ENCODE measurements around the gene BMPER.

DNA sequence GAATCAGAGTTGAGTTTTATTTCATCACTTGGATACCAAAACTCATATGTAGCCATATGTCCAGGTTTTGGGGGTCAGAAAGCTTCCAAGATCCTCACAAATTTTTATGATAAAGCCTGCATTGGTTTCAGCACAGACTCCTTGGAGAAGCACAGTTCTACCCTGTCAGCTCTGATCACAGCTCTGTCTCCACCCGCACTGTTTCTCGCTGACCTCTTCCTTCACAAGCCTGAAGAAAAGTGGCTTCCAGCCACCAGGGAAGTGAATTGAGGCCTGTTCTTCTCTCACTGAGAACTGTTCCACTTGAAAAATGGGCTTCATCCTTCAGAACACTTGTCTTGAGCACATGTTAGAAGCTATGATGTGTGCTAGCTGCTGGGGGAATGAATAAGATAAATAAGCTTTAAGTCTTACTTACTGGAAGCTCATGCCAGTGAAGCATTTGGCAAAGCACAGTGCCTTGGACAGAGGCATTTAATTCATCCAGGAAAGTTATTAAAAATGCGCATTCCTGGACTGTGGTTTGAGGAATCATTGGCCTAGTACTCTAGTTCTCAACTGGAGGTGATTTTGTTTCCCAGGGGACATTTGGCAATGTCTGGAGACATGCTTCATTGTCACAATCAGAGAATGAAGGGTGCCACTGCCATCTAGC lies 133.6 kb downstream of the BMPER start:
- TF ChIP-seq, protein P1, sequence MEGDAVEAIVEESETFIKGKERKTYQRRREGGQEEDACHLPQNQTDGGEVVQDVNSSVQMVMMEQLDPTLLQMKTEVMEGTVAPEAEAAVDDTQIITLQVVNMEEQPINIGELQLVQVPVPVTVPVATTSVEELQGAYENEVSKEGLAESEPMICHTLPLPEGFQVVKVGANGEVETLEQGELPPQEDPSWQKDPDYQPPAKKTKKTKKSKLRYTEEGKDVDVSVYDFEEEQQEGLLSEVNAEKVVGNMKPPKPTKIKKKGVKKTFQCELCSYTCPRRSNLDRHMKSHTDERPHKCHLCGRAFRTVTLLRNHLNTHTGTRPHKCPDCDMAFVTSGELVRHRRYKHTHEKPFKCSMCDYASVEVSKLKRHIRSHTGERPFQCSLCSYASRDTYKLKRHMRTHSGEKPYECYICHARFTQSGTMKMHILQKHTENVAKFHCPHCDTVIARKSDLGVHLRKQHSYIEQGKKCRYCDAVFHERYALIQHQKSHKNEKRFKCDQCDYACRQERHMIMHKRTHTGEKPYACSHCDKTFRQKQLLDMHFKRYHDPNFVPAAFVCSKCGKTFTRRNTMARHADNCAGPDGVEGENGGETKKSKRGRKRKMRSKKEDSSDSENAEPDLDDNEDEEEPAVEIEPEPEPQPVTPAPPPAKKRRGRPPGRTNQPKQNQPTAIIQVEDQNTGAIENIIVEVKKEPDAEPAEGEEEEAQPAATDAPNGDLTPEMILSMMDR (tag by site-specific recombination; IDR thresholded peaks at IDR 0.05) = no peak
- TF ChIP-seq YY1 (tag by site-specific recombination; IDR thresholded peaks at IDR 0.05) (no peak), ZBTB1 (tag by site-specific recombination; IDR thresholded peaks at IDR 0.05) (no peak), ZNF585B (tag by site-specific recombination; IDR thresholded peaks at IDR 0.05) (no peak), TCF7L2 (IDR thresholded peaks at IDR 0.05; ENCODE audit: borderline replicate concordance, low read depth, low read length) (no peak), ZNF660 (tag by site-specific recombination; IDR thresholded peaks at IDR 0.05) (no peak), ZEB2 (tag by site-specific recombination; IDR thresholded peaks at IDR 0.05) (no peak), FEZF1 (tag by site-specific recombination; IDR thresholded peaks at IDR 0.05) (no peak)
- TF ChIP-seq, protein P2, sequence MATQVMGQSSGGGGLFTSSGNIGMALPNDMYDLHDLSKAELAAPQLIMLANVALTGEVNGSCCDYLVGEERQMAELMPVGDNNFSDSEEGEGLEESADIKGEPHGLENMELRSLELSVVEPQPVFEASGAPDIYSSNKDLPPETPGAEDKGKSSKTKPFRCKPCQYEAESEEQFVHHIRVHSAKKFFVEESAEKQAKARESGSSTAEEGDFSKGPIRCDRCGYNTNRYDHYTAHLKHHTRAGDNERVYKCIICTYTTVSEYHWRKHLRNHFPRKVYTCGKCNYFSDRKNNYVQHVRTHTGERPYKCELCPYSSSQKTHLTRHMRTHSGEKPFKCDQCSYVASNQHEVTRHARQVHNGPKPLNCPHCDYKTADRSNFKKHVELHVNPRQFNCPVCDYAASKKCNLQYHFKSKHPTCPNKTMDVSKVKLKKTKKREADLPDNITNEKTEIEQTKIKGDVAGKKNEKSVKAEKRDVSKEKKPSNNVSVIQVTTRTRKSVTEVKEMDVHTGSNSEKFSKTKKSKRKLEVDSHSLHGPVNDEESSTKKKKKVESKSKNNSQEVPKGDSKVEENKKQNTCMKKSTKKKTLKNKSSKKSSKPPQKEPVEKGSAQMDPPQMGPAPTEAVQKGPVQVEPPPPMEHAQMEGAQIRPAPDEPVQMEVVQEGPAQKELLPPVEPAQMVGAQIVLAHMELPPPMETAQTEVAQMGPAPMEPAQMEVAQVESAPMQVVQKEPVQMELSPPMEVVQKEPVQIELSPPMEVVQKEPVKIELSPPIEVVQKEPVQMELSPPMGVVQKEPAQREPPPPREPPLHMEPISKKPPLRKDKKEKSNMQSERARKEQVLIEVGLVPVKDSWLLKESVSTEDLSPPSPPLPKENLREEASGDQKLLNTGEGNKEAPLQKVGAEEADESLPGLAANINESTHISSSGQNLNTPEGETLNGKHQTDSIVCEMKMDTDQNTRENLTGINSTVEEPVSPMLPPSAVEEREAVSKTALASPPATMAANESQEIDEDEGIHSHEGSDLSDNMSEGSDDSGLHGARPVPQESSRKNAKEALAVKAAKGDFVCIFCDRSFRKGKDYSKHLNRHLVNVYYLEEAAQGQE (tag by site-specific recombination; IDR thresholded peaks at IDR 0.05) = no peak
- TF ChIP-seq, protein P3, sequence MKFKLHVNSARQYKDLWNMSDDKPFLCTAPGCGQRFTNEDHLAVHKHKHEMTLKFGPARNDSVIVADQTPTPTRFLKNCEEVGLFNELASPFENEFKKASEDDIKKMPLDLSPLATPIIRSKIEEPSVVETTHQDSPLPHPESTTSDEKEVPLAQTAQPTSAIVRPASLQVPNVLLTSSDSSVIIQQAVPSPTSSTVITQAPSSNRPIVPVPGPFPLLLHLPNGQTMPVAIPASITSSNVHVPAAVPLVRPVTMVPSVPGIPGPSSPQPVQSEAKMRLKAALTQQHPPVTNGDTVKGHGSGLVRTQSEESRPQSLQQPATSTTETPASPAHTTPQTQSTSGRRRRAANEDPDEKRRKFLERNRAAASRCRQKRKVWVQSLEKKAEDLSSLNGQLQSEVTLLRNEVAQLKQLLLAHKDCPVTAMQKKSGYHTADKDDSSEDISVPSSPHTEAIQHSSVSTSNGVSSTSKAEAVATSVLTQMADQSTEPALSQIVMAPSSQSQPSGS (tag by site-specific recombination; IDR thresholded peaks at IDR 0.05; ENCODE audit: low read depth) = no peak
- TF ChIP-seq, protein P4, sequence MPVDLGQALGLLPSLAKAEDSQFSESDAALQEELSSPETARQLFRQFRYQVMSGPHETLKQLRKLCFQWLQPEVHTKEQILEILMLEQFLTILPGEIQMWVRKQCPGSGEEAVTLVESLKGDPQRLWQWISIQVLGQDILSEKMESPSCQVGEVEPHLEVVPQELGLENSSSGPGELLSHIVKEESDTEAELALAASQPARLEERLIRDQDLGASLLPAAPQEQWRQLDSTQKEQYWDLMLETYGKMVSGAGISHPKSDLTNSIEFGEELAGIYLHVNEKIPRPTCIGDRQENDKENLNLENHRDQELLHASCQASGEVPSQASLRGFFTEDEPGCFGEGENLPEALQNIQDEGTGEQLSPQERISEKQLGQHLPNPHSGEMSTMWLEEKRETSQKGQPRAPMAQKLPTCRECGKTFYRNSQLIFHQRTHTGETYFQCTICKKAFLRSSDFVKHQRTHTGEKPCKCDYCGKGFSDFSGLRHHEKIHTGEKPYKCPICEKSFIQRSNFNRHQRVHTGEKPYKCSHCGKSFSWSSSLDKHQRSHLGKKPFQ (tag by site-specific recombination; IDR thresholded peaks at IDR 0.05) = no peak
